Ishikawa (cell line): ENCODE measurements around the gene JUNB.
A peak's percentile ranks its signal among the peaks of the same experiment; 100 is the strongest.

Experiments used
- CEBPB ChIP-seq: IDR thresholded peaks from 2 replicates; pipeline ENCODE4 v1.6.1; 2012
- CREB1 ChIP-seq: IDR thresholded peaks from 2 replicates; pipeline ENCODE4 v1.6.1; 2012; ENCODE audit warnings: low read depth
- EGR1 ChIP-seq: IDR thresholded peaks from 2 replicates; pipeline ENCODE4 v1.6.1; 2012
- EP300 ChIP-seq: IDR thresholded peaks from 2 replicates; pipeline ENCODE4 v1.6.1; 2012; ENCODE audit warnings: borderline replicate concordance
- FOXM1 ChIP-seq: IDR thresholded peaks from 2 replicates; pipeline ENCODE4 v1.6.1; 2012; ENCODE audit warnings: low read depth, borderline replicate concordance
- NFIC ChIP-seq: IDR thresholded peaks from 2 replicates; pipeline ENCODE4 v1.6.1; 2012
- RAD21 ChIP-seq: IDR thresholded peaks from 2 replicates; pipeline ENCODE4 v1.6.1; 2012; ENCODE audit warnings: low read depth
- TCF12 ChIP-seq: IDR thresholded peaks from 2 replicates; pipeline ENCODE4 v1.6.1; 2012; ENCODE audit warnings: low read depth
- TEAD4 ChIP-seq: IDR thresholded peaks from 2 replicates; pipeline ENCODE4 v1.6.1; 2012
- YY1 ChIP-seq: IDR thresholded peaks from 2 replicates; pipeline ENCODE4 v1.6.1; 2012; ENCODE audit warnings: low read depth
- ZBTB7A ChIP-seq: IDR thresholded peaks from 2 replicates; pipeline ENCODE4 v1.6.1; 2012; ENCODE audit warnings: low read depth
- TF ChIP-seq, protein P1 (sequence below): IDR thresholded peaks from 2 replicates; pipeline ENCODE4 v1.6.1; 2012
- TF ChIP-seq, protein P2 (sequence below): IDR thresholded peaks from 2 replicates; pipeline ENCODE4 v1.6.1; 2012
- TF ChIP-seq, protein P3 (sequence below): IDR thresholded peaks from 2 replicates; pipeline ENCODE4 v1.6.1; 2012; ENCODE audit warnings: low read depth, mild to moderate bottlenecking

Gene JUNB

DNA sequence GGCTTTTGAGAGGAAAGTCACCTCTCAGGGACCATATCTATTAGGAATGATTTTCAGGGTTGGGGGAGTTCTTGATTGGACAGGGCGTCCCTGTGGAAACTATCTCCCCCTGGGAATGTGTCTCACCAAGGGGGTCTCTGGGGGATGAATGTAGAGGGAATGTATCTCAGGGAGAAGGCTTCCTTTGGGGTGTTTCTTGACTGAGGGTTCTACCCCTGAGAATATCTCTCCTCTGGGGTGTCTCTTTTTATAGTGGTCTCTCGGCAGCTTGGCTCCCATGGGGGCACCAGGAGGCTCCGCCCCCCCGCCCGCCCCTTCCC lies 42.1 kb downstream of the JUNB start:
- TF ChIP-seq ZBTB7A, result 0 out of 2 replicates have a peak, but pooled peaks have one; percentile 3
- no peak for TF ChIP-seq YY1

DNA sequence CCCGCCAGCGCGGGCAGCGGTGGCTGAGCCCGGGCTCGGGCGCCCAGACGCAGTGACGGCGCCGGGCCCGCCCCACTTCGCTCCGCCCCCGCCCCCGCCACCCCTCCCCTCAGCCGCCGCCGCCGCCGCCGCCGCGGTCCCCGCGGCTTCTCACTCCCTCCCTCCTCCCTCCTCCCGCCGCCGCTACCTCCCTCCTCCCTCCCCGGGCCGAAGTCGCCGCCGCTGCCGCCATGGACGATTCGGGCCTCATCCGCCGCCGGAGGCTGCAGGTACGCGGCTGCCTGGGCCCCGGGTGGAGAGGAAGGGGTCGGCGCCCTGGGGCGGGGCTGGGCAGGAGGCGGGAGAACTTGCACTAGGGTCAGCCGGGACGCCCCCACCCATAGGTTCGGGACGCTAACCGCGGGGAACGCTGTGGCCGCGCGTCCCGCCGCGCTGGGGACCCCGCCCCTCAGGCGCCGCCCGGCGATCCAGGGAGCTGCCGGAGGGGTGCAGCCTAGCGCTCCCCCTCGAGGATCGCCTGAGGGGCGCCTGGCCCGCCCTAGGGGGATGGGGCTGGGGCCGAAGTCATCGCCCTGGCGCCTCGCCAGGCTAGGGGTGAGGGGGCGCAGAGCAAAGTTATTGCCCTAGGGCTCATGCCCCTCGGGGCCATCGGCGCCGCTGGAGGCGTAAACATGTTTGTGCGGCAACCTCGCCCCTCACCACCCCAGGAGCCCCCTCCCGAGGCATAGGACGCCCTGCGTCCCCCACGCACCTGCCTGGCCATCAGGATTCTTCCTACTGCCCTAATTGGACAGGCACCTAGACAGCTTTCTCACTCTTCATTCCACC lies 42.7 kb downstream of the JUNB start:
- TF ChIP-seq TCF12 (0 out of 2 replicates have a peak, but pooled peaks have one; percentile 11), CREB1 (no peak), EGR1 (no peak), ZBTB7A (peak; percentile 70; the same call in 1 of the 2 replicates), YY1 (peak; percentile 54; the same call in 1 of the 2 replicates), CEBPB (no peak)

DNA sequence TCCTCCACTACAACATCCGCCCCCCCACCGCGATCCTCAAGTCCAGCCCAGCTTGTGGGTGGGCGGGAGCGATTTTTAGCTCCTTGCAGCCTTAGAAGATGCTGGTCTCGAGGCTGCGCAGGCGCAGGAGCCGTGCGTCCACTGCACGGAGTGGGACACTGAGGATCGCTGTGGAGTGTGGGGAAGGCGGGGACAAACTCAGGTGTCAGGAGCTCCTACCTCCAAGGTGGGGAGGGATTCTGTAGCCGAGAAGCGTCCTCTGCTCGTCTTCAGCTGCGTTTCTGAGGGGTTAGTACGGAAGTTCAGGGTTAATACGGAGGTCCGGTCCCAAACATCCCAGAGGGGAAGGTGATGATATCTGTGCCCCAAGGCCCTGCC lies 43.3 kb downstream of the JUNB start, which contains the start of gene RTBDN:
Gene RTBDN (minus strand): TSS at position 14 of the 378 bp plus-strand sequence. CDS start 4,600 bp downstream, outside the sequence.
- TF ChIP-seq CREB1 (no peak), EGR1 (0 out of 2 replicates have a peak, but pooled peaks have one; percentile 7)

DNA sequence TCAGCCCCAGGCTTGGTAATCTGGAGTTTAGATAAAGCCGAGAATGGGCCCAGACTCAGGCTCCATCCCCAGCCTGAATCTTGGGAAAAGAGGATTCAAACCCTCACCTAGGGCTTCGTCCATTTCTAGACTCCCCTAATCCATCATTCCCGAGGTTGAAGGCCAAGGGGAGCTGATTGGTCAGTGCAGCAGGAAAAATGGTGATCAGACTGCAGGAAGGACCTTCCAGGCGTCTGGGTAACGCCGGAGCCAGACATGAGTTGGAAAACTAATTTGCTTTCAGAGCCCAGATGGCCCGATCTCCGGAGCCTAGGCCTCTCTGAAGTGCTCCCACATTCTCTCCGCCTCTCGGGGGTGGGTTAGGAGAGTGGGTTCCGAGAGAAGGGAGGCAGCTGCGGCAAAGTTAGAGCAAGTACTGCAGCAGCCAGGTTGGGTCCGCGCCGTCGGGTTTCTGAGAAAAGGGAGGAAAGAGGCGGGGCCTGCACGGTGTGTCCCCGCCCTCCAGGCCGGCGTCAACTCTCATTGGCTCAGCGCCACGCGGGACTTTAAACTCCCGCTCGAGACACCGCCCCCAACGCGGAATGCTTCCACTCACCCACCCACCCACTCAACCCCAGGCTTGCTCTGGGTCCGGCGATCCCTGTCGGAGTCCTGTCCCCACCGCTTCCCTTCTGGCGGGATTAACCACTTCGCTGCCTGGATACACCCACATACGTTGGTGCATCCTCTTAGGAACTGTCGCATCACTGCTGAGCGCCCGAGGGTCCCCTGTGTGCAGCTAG lies 43.9 kb downstream of the JUNB start:
- TF ChIP-seq EGR1, result peak; percentile 50; the same call in 1 of the 2 replicates
- no peak for TF ChIP-seq ZBTB7A

DNA sequence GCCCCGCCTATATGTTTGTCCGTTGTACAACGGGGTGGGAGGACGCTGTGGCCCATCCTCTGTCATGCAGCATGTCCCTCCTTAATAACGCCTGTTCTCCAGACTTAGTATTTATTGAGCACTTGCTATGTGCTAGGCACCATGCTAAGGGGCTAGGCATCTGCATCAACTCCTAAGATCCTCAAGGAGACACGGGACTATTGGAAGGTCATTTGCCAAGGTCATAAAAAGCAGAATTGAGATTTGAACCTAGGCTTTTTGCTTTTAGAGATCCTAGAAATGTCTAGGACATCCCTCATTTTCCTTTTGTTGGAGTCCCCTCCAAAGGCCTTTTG lies 45.2 kb downstream of the JUNB start:
- TF ChIP-seq NFIC, result no peak
- TF ChIP-seq FOXM1, result no peak
- TF ChIP-seq EGR1, result no peak
- no peak for TF ChIP-seq CEBPB
- TF ChIP-seq, protein P1, sequence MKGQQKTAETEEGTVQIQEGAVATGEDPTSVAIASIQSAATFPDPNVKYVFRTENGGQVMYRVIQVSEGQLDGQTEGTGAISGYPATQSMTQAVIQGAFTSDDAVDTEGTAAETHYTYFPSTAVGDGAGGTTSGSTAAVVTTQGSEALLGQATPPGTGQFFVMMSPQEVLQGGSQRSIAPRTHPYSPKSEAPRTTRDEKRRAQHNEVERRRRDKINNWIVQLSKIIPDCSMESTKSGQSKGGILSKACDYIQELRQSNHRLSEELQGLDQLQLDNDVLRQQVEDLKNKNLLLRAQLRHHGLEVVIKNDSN, result no peak
- TF ChIP-seq, protein P2, sequence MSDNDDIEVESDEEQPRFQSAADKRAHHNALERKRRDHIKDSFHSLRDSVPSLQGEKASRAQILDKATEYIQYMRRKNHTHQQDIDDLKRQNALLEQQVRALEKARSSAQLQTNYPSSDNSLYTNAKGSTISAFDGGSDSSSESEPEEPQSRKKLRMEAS, result no peak
- TF ChIP-seq, protein P3, sequence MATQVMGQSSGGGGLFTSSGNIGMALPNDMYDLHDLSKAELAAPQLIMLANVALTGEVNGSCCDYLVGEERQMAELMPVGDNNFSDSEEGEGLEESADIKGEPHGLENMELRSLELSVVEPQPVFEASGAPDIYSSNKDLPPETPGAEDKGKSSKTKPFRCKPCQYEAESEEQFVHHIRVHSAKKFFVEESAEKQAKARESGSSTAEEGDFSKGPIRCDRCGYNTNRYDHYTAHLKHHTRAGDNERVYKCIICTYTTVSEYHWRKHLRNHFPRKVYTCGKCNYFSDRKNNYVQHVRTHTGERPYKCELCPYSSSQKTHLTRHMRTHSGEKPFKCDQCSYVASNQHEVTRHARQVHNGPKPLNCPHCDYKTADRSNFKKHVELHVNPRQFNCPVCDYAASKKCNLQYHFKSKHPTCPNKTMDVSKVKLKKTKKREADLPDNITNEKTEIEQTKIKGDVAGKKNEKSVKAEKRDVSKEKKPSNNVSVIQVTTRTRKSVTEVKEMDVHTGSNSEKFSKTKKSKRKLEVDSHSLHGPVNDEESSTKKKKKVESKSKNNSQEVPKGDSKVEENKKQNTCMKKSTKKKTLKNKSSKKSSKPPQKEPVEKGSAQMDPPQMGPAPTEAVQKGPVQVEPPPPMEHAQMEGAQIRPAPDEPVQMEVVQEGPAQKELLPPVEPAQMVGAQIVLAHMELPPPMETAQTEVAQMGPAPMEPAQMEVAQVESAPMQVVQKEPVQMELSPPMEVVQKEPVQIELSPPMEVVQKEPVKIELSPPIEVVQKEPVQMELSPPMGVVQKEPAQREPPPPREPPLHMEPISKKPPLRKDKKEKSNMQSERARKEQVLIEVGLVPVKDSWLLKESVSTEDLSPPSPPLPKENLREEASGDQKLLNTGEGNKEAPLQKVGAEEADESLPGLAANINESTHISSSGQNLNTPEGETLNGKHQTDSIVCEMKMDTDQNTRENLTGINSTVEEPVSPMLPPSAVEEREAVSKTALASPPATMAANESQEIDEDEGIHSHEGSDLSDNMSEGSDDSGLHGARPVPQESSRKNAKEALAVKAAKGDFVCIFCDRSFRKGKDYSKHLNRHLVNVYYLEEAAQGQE, result no peak
- no peak for TF ChIP-seq TCF12
- no peak for TF ChIP-seq CREB1
- no peak for TF ChIP-seq RAD21
- no peak for TF ChIP-seq TEAD4
- no peak for TF ChIP-seq ZBTB7A
- TF ChIP-seq EP300, result no peak

DNA sequence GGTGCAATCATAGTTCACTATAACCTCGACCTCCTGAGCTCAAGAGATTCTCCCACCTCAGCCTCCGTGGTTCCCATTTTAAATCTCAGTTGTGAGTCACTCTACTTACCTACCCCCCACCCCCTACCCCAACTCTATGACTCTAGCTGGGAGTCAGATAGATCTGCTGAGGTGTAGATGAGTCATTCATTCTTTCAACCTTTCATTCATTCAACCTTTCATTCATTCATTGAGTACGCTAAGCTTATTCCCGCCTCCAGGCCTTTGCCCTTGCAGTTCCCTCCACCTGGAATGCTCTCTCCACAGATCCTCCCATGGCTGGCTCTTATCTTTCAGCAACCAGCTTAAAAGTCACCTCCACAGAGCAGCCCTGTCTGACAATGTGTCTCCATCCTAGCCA lies 45.9 kb downstream of the JUNB start:
- no peak for TF ChIP-seq NFIC
- no peak for TF ChIP-seq FOXM1
- TF ChIP-seq, protein P2, result no peak
- no peak for TF ChIP-seq TCF12
- TF ChIP-seq CEBPB, result no peak
- TF ChIP-seq CREB1, result no peak
- TF ChIP-seq YY1, result no peak
- TF ChIP-seq EP300, result no peak
- TF ChIP-seq, protein P1, result no peak

DNA sequence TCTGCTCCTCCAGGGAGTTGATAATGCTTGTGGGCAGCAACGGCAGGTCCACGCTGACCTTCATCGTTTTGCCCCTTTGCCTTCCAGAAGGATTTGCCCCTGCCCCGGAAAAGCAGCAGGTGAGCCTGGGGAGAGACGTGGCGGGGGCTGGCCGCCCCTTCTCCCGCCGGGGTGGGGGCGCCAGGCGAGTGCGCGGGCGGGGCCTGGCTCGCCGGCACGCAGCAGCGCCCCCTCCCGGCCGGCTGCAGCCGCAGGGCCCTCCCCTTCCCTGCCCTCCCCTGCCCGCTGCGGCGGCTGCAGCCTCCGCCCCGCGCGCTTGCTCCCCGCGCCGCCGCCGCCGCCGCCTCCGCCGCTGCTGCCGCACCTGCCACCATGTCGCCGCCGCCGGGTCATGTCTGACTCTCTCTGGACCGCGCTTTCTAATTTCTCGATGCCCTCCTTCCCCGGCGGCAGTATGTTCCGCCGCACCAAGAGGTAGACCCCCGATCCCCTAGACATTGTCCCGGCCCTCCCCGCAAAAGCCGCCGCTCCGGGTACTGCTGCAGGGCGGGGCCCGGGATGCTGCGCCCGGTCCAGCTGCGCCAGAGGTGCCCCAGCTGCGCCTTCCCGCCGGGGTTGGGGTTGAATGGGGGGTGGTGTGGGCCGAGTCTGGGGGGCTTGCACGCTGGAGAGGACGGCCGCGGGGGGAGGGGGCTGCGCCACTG lies 47.0 kb downstream of the JUNB start, which contains the start of gene MAST1:
Gene MAST1 (plus strand): TSS at position 334 of the 704 bp plus-strand sequence. CDS start 58 bp downstream, at position 392.
- TF ChIP-seq YY1 (0 out of 2 replicates have a peak, but pooled peaks have one; percentile 11), RAD21 (no peak; the same call in 1 of the 2 replicates), ZBTB7A (peak; percentile 98), FOXM1 (no peak), EP300 (peak; percentile 28; the same call in 1 of the 2 replicates)
